ENCODE measurements around the gene FOXD3.

FOXD3 gene

DNA sequence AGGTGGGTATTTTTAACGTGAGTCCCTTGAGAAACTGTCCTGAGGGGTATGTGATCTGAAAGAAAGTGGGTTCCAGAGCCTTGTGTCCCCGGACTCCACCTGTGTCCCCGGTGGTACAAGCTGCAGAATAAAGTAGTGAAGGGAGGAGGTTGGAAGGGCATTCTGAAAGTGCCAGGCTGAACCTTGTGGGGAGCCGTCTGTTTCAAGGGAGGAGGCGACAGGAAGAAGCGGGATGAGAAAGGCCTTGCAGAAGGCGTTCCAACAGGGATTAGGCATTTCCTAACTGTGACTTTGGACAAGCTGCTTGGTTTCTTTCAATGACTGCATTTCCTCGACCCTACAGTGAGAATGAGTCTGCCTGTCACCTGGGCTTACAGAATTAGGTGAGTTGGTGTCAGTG, 5.8 kb downstream of the FOXD3 start:
- no peak overlapping the region for H3K27ac ChIP-seq
- TF ChIP-seq, protein P1, sequence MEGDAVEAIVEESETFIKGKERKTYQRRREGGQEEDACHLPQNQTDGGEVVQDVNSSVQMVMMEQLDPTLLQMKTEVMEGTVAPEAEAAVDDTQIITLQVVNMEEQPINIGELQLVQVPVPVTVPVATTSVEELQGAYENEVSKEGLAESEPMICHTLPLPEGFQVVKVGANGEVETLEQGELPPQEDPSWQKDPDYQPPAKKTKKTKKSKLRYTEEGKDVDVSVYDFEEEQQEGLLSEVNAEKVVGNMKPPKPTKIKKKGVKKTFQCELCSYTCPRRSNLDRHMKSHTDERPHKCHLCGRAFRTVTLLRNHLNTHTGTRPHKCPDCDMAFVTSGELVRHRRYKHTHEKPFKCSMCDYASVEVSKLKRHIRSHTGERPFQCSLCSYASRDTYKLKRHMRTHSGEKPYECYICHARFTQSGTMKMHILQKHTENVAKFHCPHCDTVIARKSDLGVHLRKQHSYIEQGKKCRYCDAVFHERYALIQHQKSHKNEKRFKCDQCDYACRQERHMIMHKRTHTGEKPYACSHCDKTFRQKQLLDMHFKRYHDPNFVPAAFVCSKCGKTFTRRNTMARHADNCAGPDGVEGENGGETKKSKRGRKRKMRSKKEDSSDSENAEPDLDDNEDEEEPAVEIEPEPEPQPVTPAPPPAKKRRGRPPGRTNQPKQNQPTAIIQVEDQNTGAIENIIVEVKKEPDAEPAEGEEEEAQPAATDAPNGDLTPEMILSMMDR (conservative IDR thresholded peaks at IDR 0.05; ENCODE audit: low read depth) = no peak
- CTCF ChIA-PET = interaction anchor here (0.6 to 1.4 kb wide), 4 partner anchors 8 to 380 kb away, joined by 3 to 9 read pairs (median 3); no protein-coding TSS in a partner anchor
- POLR2A ChIA-PET (ENCODE audit: low non-redundant PET) = no interaction called here
- DNase-seq (ENCODE audit: low spot score) = no peak

DNA sequence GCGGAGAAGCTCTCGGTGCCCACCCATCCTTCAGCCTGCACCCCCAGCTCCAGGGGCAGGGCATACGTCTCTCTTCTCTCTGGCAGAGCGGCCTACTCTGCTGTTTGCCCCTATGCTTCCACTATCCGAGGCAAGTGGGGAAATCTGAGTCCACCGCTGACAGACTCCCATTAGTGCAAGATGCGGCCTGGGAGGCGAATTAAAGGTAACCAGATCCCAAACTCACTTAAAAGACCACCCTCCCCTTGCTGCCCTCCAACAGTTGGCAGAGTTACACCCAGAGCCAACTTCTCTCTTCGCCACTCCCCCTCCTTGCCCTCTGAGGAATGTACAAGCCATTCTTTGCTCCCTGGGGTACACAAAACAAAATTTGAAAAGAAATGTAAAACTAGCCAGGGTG, 6.4 kb downstream of the FOXD3 start:
- no peak overlapping the region for H3K27ac ChIP-seq
- ChIA-PET POLR2A (ENCODE audit: low non-redundant PET) (no interaction called here), CTCF (interaction anchor here (0.6 kb wide), 1 partner anchor 381 kb away, joined by 3 read pairs; no protein-coding TSS in a partner anchor)
- DNase-seq (ENCODE audit: low spot score) = no peak
- TF ChIP-seq, protein P1 (conservative IDR thresholded peaks at IDR 0.05; ENCODE audit: low read depth) = no peak

DNA sequence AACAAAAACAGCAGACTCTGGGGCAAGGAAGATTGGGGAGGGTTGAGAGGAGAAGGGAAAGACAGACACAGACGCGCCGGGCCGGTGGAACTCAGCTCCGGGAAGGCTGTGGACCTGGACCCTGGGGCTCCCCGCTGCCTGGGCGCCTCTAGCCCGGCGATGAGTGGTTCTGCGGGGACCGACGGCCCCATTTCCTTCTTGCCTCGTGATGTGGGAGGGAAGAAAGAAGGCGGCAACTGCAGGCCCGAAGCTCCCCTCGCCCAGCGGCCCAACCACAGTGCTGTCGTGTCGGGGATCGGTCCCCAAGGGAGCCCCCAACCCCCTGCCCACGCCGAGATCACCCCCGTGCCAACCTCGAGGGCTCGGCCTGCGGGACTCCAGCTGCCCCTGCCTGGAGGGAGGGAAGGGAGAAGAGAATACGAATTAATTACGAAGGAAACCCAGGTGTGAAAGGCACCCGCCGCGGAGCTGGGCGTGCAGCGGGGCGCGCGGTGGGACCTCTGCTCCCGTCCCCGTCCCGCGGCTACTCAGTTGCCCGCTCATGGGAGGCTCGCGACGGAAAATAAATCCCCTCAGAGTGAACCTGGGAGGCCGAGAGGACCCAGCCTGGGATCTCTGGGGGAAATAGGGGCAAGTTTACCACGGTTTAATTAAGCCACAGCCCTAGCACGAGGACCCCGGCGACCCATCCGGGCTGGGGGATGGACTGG, 7.4 kb downstream of the FOXD3 start:
- no peak for DNase-seq (ENCODE audit: low spot score)
- ChIA-PET CTCF (no interaction called here), POLR2A (ENCODE audit: low non-redundant PET) (no interaction called here)
- no peak overlapping the region for H3K27ac ChIP-seq
- TF ChIP-seq, protein P1 (conservative IDR thresholded peaks at IDR 0.05; ENCODE audit: low read depth) = no peak

DNA sequence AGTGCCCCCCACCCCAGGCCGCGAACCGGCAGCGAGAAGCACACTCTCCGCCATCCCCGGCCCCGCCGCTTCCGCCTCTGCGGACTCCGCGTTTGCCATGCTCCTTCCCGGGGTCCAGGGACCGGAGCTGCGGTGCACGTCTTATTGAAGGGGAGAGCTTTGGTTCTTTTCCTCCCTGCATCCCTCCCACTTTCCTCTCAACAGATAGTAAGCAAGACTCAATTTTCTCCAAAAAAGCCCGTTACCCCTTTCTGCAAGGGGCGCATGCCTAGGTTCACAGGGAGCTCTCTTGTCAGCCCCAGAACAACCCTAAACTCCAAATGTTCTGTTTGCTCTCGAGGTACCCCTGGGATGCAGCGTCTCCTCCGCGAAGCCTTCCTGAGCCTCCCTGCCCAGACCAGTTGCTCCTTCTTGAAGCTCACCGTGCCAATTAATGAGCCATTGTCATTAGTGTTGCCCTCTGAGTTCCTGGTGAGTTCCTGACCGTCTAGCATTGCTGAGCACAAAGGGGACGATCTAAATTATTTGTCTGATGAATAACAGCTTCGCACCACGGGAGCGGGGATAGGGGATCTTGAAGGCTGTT, 8.1 kb downstream of the FOXD3 start:
- no peak for DNase-seq (ENCODE audit: low spot score)
- H3K27ac ChIP-seq = no peak overlapping the region
- CTCF ChIA-PET = interaction anchor here (0.6 kb wide), 1 partner anchor 14 kb away, joined by 3 read pairs; no protein-coding TSS in a partner anchor
- POLR2A ChIA-PET (ENCODE audit: low non-redundant PET) = no interaction called here
- TF ChIP-seq, protein P1 (conservative IDR thresholded peaks at IDR 0.05; ENCODE audit: low read depth) = no peak

DNA sequence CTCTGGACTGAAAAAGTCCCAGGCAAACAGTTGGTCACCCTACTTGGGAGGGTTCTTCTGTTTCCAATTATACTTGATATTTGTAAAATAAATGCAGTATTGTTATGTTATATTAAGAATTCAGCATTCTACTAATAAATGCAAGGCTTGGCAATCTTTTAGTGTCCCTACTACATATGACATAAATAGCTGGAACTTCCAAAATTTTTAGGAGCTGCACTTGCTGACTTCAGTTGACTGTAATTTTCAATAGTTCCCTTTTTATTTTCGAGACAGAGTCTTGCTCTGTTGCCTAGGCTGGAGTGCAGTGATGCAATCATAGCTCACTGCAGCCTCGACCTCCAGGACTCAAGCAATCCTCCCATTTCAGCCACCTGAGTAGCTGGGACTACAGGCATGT, 20.0 kb downstream of the FOXD3 start:
- H3K27ac ChIP-seq = no peak overlapping the region
- ChIA-PET CTCF (interaction anchor here (0.6 to 1.1 kb wide), 2 partner anchors 8 to 164 kb away, joined by 3 to 4 read pairs; no protein-coding TSS in a partner anchor), POLR2A (ENCODE audit: low non-redundant PET) (no interaction called here)
- DNase-seq (ENCODE audit: low spot score) = no peak
- TF ChIP-seq, protein P1 (conservative IDR thresholded peaks at IDR 0.05; ENCODE audit: low read depth) = no peak

DNA sequence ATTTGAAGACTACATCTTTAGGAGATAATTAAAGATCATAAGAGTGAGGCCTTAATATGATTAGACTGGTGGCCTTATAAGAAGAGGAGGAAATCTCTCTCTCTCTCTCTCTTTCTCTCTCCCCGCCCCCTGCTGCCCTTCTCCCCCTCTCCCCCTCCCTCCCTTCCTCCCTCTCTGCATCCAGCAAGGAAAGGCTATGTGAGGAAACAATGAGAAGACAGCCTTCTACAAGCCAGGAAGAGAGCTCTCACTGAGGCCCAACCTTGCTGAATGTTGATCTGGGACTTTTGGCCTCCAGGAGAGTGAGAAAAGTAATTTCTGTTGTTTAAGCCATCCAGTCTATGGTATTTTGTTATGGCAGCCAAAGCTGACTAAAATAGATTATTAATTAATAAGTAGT, 21.6 kb downstream of the FOXD3 start:
- TF ChIP-seq, protein P1 (conservative IDR thresholded peaks at IDR 0.05; ENCODE audit: low read depth) = no peak
- POLR2A ChIA-PET (ENCODE audit: low non-redundant PET) = no interaction called here
- CTCF ChIA-PET = interaction anchor here (0.6 kb wide), 1 partner anchor 16 kb away, joined by 3 read pairs; no protein-coding TSS in a partner anchor

More for the DNA sequence above, 21.6 kb downstream of the FOXD3 start:
- DNase-seq (ENCODE audit: low spot score) = no peak
- no peak overlapping the region for H3K27ac ChIP-seq

Data from RWPE1 (cell line).